Panc1 (cell line): ENCODE results near the gene IFFO2.

ENCODE experiments used
- SIN3A ChIP-seq: IDR thresholded peaks from 2 replicates; pipeline ENCODE4 v1.6.1; 2012; ENCODE audit warnings: low read depth, mild to moderate bottlenecking, low read length, moderate library complexity, borderline replicate concordance; ENCODE audit not compliant: insufficient read depth
- TCF7L2 ChIP-seq: IDR thresholded peaks from 2 replicates; pipeline ENCODE4 v1.6.1; 2011; ENCODE audit warnings: mild to moderate bottlenecking, low read depth, low read length, inconsistent platforms
- TF ChIP-seq, protein P1 (sequence below), 2 experiments: IDR thresholded peaks; 2 replicates each; pipeline ENCODE4 v1.6.1; 2011 to 2012; ENCODE audit warnings: low read depth in 2 of 2, control low read depth in 1 of 2, low read length in 1 of 2, mild to moderate bottlenecking in 1 of 2, moderate library complexity in 1 of 2; ENCODE audit not compliant: insufficient read depth in 1 of 2
- TF ChIP-seq, protein P2 (sequence below): fragments of 450-650 bp; IDR thresholded peaks from 2 replicates; pipeline ENCODE4 v1.5.1; 2017; ENCODE audit warnings: mild to moderate bottlenecking

DNA sequence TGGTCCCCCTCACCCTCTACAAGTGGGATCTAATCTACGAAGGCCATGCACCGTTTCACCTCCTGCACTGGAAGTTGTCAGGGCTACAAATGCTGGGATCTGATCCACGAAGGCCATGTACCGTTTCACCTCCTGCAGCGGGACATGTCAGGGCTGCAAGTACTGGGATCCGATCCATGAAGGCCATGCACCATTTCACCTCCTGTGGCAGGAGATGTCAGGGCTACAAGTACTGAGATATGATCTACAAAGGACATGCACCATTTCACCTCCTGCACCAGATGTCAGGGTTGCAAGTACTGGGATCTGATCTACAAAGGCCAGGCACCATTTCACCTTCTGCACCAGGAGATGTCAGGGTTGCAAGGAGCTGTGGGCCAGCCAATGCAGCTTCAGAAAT is 61.2 kb downstream of the IFFO2 start:
- TF ChIP-seq, protein P1, sequence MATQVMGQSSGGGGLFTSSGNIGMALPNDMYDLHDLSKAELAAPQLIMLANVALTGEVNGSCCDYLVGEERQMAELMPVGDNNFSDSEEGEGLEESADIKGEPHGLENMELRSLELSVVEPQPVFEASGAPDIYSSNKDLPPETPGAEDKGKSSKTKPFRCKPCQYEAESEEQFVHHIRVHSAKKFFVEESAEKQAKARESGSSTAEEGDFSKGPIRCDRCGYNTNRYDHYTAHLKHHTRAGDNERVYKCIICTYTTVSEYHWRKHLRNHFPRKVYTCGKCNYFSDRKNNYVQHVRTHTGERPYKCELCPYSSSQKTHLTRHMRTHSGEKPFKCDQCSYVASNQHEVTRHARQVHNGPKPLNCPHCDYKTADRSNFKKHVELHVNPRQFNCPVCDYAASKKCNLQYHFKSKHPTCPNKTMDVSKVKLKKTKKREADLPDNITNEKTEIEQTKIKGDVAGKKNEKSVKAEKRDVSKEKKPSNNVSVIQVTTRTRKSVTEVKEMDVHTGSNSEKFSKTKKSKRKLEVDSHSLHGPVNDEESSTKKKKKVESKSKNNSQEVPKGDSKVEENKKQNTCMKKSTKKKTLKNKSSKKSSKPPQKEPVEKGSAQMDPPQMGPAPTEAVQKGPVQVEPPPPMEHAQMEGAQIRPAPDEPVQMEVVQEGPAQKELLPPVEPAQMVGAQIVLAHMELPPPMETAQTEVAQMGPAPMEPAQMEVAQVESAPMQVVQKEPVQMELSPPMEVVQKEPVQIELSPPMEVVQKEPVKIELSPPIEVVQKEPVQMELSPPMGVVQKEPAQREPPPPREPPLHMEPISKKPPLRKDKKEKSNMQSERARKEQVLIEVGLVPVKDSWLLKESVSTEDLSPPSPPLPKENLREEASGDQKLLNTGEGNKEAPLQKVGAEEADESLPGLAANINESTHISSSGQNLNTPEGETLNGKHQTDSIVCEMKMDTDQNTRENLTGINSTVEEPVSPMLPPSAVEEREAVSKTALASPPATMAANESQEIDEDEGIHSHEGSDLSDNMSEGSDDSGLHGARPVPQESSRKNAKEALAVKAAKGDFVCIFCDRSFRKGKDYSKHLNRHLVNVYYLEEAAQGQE (IDR thresholded peaks at IDR 0.05; ENCODE audit: insufficient read depth in 1 of 2, low read depth in 2 of 2, low read length in 1 of 2): no peak
- TF ChIP-seq TCF7L2: no peak
- no peak for TF ChIP-seq SIN3A
- TF ChIP-seq, protein P2, sequence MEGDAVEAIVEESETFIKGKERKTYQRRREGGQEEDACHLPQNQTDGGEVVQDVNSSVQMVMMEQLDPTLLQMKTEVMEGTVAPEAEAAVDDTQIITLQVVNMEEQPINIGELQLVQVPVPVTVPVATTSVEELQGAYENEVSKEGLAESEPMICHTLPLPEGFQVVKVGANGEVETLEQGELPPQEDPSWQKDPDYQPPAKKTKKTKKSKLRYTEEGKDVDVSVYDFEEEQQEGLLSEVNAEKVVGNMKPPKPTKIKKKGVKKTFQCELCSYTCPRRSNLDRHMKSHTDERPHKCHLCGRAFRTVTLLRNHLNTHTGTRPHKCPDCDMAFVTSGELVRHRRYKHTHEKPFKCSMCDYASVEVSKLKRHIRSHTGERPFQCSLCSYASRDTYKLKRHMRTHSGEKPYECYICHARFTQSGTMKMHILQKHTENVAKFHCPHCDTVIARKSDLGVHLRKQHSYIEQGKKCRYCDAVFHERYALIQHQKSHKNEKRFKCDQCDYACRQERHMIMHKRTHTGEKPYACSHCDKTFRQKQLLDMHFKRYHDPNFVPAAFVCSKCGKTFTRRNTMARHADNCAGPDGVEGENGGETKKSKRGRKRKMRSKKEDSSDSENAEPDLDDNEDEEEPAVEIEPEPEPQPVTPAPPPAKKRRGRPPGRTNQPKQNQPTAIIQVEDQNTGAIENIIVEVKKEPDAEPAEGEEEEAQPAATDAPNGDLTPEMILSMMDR: no peak
